Upper lobe of left lung (tissue), 4 donors: ENCODE measurements around the gene FAM98A.

Experiments
- CTCF ChIP-seq, 6 experiments: fragments of 450-650 bp in 4 of 6; fragments of 200-600 bp in 2 of 6; sonication (generic) in 2 of 6; IDR thresholded peaks; one replicate each; pipeline ENCODE4 v1.5.1; 2016 to 2019; ENCODE audit warnings: antibody characterized with exemption in 6 of 6
- POLR2A ChIP-seq, 4 donors: fragments of 450-650 bp; IDR thresholded peaks; one replicate each; pipeline ENCODE4 v1.5.1; 2016 to 2017; ENCODE audit warnings: antibody characterized with exemption in 4 of 4, mild to moderate bottlenecking in 2 of 4
- POLR2AphosphoS5 ChIP-seq, 2 donors: sonication (generic); formaldehyde crosslinking; IDR thresholded peaks; one replicate each; pipeline ENCODE4 v1.5.1; 2017; ENCODE audit warnings: antibody characterized with exemption in 2 of 2

- TF ChIP-seq CTCF (IDR thresholded peaks at IDR 0.05) (no peak), POLR2A (IDR thresholded peaks at IDR 0.05) (no peak), POLR2AphosphoS5 (IDR thresholded peaks at IDR 0.05) (no peak)
These were observed 19.9 kb downstream of the FAM98A start for GRCh38 chr2:33579227-33579626.
